ENCODE data around the gene TEX48.

GRCh38 chr9:114664181-114664580 is 17.8 kb downstream of the TEX48 start:
- TF ChIP-seq CTCF (IDR thresholded peaks at IDR 0.05), result no peak
- no peak for TF ChIP-seq POLR2A (IDR thresholded peaks at IDR 0.05)

Measured in lower leg skin (tissue), 3 donors.